SKM-1 treated with dmso at 0.1 percent for 144 hours (cell line): Measurements from ENCODE around the gene PHACTR3.
"Not testable (repeated sequence)": the region's sequence is repeated elsewhere in the genome, so short reads cannot be mapped to it uniquely, and the experiment has no call there.

ENCODE experiments used
- DNase-seq: peaks from one replicate; lab custom pipeline; 2025; ENCODE audit not compliant: unreplicated experiment; lab: John Stamatoyannopoulos, UW

The PHACTR3 gene

DNA sequence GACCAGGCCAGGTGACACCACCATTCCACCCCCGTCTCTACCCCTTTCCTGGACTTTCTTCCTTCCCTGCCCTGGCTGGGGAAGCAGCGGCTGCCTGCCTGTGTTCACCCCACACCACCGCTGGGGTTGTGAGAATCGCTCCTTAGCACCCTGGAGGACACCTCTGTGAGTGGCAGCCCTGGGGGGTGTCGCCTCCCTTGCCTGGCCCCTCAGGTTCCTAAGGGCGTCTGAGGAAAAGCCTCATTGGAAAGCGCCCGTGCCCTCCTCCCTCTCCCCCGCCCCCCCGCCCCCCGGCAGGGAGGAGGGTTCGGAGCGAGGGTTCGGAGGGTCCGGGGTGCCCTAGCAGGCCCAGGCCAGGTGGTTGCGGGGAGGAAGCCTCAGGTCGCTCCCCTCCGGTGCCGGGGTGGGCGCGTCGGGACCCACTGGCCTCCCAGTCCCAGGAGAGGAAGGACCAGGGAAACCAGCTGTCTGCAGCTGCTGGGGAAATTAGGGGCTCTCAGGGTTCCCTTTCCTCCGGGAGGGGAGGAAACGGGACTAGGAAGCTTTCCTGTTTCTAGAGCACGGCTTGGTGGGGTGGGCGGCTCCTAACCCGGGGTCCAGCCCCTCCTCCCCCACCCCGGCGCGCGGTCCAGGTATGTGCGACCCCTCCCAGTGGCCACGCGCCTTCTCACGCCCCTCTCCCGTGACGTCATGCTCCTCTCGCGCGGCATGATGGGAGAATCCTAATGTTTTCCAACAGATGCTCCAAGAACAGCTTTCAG, at the start of gene PHACTR3:
Gene PHACTR3 (plus strand): TSS at position 760 of the 761 bp plus-strand sequence. CDS start 475 bp downstream, outside the sequence.
- no peak for DNase-seq

DNA sequence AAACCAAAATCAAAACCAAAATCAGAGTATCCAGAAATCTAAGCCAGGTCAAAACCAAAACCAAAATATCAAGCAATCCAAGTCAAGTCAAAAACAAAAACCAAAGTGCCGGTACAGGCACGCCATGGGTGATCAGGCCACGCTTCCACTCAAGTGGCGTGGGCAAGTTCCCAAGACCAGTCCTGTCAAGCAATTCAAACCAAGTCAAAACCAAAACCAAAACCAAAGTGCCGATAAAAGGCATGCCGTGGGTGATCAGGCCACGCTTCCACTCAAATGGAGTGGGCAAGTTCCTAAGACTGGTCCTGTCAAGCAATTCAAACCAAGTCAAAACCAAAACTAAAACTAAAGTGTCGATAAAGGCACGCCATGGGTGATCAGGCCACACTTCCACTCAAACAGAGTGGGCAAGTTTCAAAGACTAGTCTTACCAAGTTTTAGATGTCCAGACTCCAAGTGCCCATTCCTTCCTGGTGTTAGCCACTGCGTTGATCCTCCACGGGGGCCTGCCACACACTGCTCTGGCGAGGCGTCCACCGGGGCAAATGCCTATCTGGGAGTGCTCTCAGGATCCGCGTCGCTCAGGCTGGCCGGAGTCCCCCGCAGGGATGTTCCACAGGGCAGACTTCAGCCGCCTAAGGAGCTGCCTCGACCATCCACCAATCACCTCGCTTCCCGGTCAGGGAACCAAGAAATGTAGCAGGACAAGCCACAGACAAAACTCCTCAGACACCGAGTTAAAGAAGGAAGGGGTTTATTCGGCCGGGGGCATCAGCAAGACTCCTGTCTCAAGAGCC, 46.4 kb upstream of the PHACTR3 start:
- DNase-seq, result not testable (repeated sequence)

- no peak for DNase-seq
Observed at GRCh38 chr20:59559024-59559817, 45.1 kb upstream of the PHACTR3 start.

DNA sequence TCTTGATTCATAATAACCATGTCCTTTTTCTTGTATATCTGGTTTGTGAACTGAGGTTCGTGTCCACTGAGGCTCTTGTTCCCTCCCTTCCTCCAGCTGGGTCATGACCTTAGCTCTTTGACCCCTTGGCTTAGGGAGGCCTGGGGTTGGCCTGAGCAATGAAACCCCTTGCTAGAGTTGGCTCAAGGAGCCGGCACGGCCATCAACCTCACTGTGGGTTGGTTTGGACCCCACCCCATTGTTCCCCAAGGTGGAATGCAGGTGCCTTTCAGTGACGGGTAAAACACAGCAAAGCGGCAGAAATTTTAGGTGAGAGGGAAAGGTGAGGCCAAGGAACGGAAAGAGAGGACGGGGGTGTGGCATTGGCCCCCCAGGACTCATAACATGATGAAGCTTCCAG, 44.5 kb upstream of the PHACTR3 start:
- DNase-seq, result no peak

DNA sequence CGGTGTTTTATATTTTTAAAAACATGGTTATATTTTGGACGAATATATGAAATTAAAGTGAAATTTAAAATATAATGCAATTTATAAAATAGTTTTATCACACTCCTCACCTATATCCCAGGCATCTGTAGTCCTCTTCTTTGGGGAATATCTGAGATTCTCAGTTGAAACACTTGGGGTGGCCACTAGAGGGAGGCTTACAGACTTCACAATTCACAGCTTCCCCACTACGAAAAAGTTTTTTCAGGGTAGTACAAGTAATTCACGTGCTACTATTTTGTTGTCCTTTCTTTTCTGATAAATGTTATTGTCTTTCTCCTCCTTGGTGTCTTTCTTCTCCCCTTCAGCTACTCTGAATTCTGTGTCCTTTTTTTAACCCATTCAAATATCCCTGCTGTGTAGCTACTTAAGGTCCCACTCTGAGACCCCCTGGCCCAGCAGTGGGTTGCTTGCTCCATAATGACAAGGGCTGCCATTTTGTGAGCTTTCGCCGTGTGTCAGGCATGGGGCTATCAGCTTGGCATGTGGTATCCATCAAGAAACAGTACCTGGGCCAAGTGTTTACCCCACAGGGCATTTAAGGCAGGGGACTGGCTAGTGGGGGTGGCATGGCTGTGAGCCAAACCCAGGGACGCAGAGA, 43.6 kb upstream of the PHACTR3 start:
- peak; percentile 68 for DNase-seq

DNA sequence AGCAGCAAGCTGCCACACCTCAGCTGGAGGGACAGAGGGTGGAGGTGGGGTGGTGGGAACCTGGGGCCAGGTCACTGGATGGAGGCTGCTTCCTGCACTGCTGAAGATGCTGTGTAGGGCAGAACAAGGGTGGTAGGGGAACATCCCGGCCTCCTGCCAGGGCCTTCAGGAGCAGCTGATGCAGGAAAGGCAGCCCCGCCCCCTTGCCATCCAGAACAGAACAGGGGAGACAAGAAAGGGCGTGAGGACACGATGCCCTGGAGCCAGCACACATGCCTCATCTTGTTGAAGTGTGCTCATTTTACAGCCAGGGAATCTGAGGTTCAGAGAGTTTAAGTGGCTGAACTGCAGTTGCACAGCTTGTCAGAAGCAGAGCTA, 43.1 kb upstream of the PHACTR3 start:
- no peak for DNase-seq

GRCh38 chr20:59561614-59562277, 42.6 kb upstream of the PHACTR3 start:
- no peak for DNase-seq

- no peak for DNase-seq
Observed at GRCh38 chr20:59564171-59564570, 40.2 kb upstream of the PHACTR3 start.

- DNase-seq, result no peak
Observed at GRCh38 chr20:59564943-59565342, 39.4 kb upstream of the PHACTR3 start.

DNA sequence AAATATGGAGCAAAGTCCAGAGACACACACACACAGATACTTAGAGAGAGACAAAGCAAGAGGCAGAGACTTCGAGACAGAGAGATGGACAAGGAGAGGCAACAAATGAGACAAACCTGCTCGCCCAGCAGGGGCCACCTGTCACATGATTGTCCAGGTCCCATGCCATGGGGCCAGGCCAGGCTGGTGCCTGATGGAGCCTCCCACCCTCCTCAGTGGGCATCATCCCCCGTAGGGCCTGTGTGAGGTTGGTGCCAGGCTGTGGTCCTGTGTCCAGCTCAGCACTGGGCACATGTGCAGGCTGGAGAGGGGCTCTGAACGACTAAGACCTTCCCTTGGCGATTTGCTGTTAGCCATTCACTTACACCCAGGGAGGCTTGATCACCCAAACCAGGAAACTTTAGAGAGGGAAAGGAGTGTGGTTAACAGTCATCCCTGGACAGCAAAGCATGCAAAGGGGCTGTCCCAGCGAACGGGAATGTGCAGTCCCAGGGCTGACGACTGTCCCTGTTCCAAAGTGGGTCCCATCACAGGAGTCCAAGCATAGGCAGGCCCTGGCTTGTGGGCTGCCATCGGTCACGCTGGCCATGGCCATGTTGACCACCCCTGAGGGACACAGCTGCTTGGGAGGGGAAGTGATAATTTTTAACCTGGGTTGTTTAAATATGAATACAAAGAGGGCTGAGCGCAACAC, 38.4 kb upstream of the PHACTR3 start:
- no peak for DNase-seq

GRCh38 chr20:59566631-59567524, 37.5 kb upstream of the PHACTR3 start:
- no peak for DNase-seq

DNA sequence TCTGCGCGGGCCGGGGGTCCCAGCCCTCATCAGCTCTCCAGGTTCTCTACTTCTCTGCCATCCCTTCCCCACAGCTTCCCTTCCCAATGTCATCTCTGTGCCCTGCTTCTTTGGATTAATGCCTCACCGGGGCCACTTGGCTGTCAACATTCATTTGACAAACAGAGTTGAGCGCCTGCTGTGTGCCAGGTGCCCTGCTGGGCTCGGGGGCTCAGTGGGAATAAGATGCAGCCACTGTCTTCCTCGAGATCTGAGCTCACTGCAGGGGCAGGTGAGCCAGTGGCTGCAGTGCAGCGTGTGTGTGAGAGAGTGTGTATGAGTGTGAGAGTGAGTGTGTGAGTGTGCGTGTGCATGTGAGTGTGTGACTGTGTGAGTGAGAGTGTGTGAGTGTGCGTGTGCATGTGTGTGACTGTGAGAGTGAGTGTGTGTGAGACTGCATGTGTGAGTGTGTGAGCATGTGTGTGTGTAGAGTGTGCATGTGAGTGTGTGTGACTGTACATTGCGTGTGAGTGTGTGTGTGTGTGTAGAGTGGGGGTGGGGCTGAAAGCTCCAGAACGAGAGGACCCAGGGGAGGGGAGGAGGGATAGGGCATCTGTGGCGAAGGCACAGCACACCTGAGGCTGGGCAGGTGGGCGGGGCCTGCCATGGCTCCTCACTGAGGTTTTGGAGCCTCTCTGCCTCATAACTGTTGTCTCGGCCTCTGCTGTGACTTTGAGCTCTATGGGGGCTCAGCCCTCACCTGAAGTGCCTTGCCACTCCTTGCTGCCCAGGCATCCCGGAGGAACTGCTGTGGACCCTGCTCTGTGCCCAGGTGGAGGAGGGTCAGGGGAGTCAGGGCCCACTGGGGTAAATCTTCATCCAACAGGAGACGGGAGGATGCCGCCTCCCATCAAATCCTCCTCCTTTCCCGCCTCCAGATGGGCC, 36.5 kb upstream of the PHACTR3 start:
- no peak for DNase-seq

DNA sequence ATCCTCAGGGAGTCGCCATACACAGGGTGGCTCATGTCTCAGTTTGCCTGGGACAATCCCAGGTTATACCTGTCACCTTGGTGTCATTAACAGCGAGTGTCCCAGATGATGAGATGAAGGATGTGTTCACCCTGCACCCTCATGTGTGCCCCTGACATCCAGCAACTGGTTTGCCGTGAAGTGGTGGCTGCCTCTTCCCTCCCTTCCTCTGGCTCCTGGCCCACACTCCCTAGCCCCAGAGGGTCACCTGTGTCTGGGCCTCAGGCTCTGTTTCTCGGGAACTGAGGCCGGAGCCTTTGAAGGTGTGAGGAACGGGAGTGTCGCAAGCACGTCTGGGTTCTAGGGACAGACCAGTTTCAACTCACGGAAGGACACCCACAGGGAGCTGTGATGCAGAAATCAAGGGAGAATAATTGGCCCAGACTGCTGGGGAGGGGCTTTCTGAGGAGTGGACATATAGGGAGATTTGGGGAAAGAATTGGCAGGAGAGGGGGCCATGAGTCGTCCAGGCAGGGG, 35.8 kb upstream of the PHACTR3 start:
- no peak for DNase-seq

DNA sequence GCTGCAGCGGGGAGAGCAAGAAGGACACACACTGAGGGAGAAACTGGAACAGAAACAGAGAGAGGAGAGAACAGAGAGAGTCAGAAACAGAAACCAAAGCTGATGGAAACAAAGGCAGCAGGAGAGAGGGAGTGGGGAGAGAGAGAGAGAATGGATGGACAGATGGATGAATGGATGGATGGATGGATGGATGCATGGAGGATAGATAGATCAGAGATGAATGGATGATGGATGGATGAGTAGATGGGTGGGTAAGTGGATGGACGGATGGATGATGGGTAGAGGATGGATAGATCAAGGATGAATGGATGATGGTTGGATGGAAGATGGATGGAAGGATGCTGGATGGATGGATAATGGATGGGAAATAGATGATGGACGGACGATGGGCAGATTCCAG, 35.0 kb upstream of the PHACTR3 start:
- DNase-seq, result no peak

DNA sequence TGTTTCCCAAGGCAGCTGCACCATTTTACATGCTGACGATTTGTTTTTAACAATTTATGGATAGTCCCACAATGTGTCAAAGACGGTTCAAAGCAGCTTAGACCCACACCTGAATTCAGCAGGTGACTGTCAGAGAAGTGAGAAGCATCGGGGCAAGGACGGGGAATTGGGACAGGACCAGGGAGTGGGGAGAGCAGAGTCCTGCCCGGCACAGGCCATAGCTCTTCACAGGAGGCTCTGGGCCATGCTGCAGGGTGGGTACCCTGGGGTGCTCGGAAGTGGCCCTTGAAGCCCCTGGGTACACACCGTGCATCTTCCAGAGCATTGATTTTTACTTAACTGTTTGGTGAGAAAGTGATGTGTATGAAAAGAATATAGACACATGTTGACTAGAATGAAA, 33.2 kb upstream of the PHACTR3 start:
- DNase-seq, result no peak

DNA sequence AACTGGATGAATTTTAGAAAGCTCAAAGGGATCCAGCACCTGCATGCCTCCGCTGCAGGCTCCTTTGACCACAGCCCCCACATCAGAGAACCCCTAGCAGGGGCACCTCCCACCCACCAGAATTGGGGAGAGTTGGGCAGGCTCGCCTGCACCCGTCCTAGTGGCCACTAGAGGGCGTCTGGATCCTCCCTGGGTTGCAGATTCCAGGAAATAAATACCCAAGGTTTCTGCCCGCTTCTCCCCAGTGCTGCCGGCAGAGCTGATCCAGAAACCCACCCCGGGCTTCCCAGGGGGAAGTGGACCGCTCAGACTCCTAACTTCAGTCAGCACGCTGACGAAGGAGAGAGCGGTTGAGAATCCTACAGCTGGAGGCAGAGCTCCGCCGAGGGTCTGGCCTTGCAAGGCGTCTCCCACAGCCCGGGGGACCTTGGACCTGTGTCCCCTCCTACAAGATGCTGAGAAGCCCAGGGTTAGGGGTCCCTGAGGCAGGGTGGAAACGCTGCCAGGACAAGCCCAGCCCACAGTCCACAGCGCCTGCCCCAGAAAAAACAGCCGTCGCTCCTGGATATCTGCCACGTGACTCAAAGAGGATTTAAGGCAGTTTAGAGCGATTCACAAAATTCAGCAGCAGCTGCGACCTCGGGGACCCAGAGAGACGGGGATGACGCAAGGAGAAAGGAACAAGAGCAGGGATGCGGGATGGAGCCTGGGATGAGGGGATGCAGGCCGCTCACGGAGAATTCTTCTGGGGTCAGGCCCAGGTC, 32.6 kb upstream of the PHACTR3 start:
- peak; percentile 56 for DNase-seq

DNA sequence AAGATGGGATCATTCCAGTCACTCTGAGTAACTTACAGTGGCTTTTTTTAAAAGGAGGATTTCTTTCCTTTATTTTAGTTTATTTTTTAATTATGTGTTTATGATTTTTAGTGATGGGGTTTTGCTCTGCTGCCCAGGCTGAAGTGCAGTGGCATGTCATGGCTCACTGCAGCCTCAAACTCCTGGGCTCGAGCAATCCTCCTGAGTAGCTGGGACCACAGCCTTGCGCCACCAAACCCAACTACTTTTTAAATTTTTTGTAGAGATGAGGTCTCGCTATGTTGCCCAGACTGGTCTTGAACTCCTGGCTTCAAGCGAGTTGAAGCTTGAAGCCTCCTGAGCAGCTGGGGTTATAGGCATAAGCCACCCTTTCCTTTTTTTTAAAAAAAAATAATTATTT, 31.8 kb upstream of the PHACTR3 start:
- no peak for DNase-seq
